Measurements from ENCODE around the gene SNTG2. TPM values are rescaled to one million over a fixed set of nuclear protein-coding genes. Genes with fewer than 3 reads are reported as not detected.

SNTG2 gene
- total and polyA plus RNA-seq, 2 donors (not counting 3 experiments of a cell fraction or from before 2014, with no cell fraction given) = not detected

DNA sequence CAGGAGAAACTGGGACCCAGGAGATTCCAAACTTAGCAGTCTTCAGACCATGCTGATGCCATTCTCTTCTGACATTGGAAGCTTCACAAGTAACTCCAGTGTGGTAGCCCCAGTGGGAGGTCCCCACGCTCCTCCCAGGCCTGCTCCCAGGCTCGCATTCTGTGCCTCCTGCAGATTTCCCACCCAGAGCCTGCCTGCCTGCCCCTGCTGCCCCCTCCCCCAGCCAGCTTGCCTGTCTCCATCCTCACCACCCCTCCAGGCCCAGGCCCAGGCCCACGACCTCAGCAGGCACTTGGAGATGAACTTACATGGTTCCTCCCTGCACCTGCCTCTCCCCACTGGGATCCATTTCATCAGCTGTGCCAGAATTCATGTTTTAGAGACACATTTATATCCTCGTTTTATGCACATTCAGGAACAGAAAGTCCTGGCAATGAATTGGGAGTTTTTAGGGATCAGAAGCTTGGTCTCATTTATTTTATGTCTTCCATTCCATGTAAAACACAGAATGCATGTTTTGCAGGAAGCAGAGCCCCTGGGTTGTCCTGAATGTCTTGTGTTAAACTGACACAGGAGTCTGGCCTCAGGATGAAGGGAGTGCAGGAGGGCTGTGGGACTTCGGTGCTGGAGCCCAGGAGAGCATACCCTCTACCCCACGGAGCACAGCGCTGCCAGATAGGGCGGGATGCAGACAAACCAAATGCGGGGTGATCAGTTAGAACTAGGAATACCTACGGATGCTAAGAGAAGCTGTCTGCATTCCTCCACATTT is 150.5 kb downstream of the SNTG2 start:
- Histone ChIP-seq H3K36me3 (ENCODE audit: control insufficient read depth in 2 of 2, extremely low read depth in 1 of 2, insufficient read depth in 2 of 2, low read length in 2 of 2) (no peaks in the 10 kb centered on the region), H3K9me1 (replicated peaks; ENCODE audit: control insufficient read depth, extremely low read depth, insufficient read depth, low read length) (no peaks in the 10 kb centered on the region), H3K4me2 (ENCODE audit: insufficient read depth, low read length) (no peak overlapping the region), H3K27me3 (ENCODE audit: control insufficient read depth in 2 of 2, insufficient read depth in 2 of 2, low read length in 2 of 2) (no peaks in the 10 kb centered on the region), H3K27ac (ENCODE audit: insufficient read depth, low read depth, low read length) (no peak overlapping the region), H3K4me3 (replicated peaks in 1 of 3; ENCODE audit: insufficient read depth in 1 of 3, low read depth in 1 of 3, low read length in 3 of 3) (no peak overlapping the region), H2AFZ (ENCODE audit: low read depth, low read length) (no peak overlapping the region), H3K79me2 (ENCODE audit: control insufficient read depth, insufficient read depth, low read length) (no peaks in the 10 kb centered on the region), H3K4me1 (ENCODE audit: control insufficient read depth, extremely low read depth, insufficient read depth, low read length) (no peaks in the 10 kb centered on the region), H3K9me3 (replicated peaks; ENCODE audit: control insufficient read depth, insufficient read depth, low read length) (peaks cover 10% of the 10 kb centered on the region), H3K9ac (replicated peaks; ENCODE audit: extremely low read depth, insufficient read depth, low read length) (no peak overlapping the region), H4K20me1 (replicated peaks; ENCODE audit: control insufficient read depth, extremely low read depth, insufficient read depth, low read length) (no peaks in the 10 kb centered on the region)
- FAIRE-seq (no peak), DNase-seq (ENCODE audit: low read depth, low spot score) (no peak)
- POLR2A ChIA-PET = no interaction called here
- dilution Hi-C loops (cut with MboI; ENCODE audit: extremely low pct_ligation_motif_present, low sequenced_read_pairs) (no loop called here), intact Hi-C loops (cut with micrococcal nuclease) (no loop called here)
- CTCF ChIA-PET = no interaction called here
- TF ChIP-seq, protein P1, sequence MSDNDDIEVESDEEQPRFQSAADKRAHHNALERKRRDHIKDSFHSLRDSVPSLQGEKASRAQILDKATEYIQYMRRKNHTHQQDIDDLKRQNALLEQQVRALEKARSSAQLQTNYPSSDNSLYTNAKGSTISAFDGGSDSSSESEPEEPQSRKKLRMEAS (IDR thresholded peaks at IDR 0.05; ENCODE audit: insufficient read depth, insufficient read length) = no peak
- TF ChIP-seq, protein P2, sequence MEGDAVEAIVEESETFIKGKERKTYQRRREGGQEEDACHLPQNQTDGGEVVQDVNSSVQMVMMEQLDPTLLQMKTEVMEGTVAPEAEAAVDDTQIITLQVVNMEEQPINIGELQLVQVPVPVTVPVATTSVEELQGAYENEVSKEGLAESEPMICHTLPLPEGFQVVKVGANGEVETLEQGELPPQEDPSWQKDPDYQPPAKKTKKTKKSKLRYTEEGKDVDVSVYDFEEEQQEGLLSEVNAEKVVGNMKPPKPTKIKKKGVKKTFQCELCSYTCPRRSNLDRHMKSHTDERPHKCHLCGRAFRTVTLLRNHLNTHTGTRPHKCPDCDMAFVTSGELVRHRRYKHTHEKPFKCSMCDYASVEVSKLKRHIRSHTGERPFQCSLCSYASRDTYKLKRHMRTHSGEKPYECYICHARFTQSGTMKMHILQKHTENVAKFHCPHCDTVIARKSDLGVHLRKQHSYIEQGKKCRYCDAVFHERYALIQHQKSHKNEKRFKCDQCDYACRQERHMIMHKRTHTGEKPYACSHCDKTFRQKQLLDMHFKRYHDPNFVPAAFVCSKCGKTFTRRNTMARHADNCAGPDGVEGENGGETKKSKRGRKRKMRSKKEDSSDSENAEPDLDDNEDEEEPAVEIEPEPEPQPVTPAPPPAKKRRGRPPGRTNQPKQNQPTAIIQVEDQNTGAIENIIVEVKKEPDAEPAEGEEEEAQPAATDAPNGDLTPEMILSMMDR (IDR thresholded peaks at IDR 0.05; ENCODE audit: extremely low read depth in 1 of 2, insufficient read depth in 1 of 2, low read depth in 1 of 2, low read length in 2 of 2) = no peak
- no peak for TF ChIP-seq POLR2A (IDR thresholded peaks at IDR 0.05; ENCODE audit: low read depth, low read length)
- no peak for TF ChIP-seq EZH2 (IDR thresholded peaks at IDR 0.05; ENCODE audit: borderline replicate concordance, low read depth, low read length, severe bottlenecking)
- no peak for TF ChIP-seq MYC (IDR thresholded peaks at IDR 0.05; ENCODE audit: low read depth, low read length)
- no peak for TF ChIP-seq GATA2 (IDR thresholded peaks at IDR 0.05; ENCODE audit: insufficient read depth, insufficient read length, low read depth, low read length)
- TF ChIP-seq FOS (IDR thresholded peaks at IDR 0.05; ENCODE audit: borderline replicate concordance, insufficient read depth, low read length) = no peak
- TF ChIP-seq POLR2AphosphoS5 (IDR thresholded peaks at IDR 0.05; ENCODE audit: insufficient read depth, low read depth, low read length) = no peak
- TF ChIP-seq JUN (IDR thresholded peaks at IDR 0.05; ENCODE audit: borderline replicate concordance, insufficient read depth, insufficient read length, low read depth) = no peak
- BruUV-seq (replicated peaks) = no TSS peak
